ENCODE results near the gene APOL2.
"Not testable (repeated sequence)": the region's sequence is repeated elsewhere in the genome, so short reads cannot be mapped to it uniquely, and the experiment has no call there.

Gene APOL2

DNA sequence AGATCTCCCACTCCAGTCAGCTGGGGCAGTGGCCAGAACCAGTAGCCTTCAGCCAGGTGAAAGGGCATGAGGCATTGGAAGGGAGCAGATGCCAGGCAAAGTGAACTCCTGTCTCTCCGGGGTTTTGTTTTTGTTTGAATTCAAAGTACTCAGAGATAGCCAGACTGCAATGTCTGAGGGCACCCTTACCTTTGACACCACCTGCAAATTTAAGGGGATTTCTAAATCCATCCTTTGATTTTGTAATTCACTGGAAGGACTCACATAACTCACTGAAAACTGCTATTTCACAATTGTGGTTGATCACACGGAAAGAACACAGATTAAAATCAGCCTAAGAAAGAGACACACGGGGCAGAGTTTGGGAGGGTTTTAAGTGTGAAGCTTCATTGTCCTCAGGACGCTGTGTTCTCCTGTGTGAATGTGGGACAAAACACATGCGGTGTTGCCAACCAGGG is 23.9 kb upstream of the APOL2 start:
- DNase-seq (ENCODE audit: low spot score): not testable (repeated sequence)

DNA sequence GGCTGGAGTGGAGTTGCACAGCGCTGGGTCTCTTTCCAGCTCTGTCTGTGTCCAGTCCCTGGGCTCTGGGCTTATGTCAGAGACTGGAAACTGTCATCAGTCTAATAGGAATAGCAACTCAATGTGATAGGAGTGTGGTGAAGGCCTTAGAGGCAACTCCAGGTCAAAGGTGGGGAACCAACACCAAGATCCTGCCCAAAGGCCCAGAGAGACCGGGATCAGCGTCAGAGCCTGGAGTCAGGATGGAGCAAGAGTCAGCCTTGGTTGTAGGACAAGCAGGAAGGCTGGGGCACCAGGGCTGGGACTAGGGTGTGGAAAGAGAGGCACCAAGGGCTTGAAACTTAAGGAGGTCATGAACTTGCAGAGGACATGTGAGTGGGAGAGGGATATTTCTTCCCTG is 23.0 kb upstream of the APOL2 start:
- DNase-seq (ENCODE audit: low spot score): not testable (repeated sequence)

GRCh38 chr22:36261675-36262074 is 22.3 kb upstream of the APOL2 start:
- not testable (repeated sequence) for DNase-seq (ENCODE audit: low spot score)

GRCh38 chr22:36259615-36260300 is 20.4 kb upstream of the APOL2 start:
- DNase-seq (ENCODE audit: low spot score): no peak

DNA sequence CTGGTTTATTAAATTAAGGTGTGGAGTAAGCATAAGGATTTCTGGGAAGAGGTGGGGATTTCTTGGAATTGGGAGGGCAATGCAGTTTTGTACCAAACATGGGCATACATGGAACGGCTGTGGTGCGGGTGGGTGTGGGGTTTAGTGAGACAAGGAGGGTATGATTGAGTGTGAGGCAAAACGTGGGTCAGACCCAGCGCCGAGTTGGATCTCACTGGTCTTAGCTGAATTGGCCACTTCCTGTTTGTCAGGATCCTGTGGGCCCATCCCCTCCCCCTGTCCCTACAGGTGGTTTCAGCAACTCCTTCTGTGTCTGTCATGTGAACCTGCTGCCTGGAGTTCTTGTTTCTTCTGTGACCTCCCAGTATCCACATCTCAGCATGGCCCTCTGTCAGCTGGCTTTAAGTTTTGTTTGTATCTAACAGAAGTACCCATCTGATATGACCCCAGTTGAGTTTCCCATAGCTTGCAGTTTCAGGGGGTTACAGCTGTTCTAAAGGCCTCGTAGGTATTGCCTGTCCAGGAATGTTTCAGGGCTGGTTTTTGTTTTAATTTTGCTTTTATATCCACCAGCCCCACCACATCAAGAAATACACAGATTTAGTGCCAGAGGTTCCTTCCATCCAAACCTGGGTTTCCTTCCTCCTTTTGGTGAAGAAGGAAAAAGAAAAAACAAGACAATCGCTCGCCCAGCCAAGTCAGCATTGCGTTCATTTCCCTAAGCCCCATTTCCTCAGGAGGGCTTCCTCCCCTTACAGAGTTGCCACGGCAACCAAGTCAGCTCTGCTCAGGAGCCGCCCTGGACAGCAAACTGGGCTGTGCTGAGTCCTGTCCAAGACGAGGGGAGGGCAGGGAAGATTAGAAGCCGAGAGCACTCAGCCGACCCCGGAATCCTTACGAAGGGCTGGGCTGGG is 19.6 kb upstream of the APOL2 start:
- DNase-seq (ENCODE audit: low spot score): no peak

GRCh38 chr22:36257948-36258670 is 18.8 kb upstream of the APOL2 start:
- no peak for DNase-seq (ENCODE audit: low spot score)

DNA sequence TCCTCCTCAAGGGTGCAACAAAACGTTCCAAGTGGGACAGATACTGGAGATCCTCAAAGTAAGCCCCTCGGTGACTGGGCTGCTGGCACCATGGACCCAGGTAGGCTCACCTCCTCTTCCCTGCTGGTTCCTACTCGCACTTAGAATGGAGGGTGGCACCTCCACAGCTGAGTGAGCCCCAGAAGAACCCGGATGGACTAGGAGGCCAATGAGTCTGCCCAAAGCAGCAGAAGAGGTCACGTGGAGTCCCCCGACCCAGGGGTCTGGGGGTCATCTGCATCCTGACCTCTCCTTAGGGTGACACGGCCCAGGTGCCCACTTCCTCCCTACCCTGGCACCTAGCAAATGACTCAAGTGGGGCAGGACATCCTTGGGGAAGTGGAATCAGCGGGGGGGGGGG is 18.0 kb upstream of the APOL2 start:
- DNase-seq (ENCODE audit: low spot score): no peak

DNA sequence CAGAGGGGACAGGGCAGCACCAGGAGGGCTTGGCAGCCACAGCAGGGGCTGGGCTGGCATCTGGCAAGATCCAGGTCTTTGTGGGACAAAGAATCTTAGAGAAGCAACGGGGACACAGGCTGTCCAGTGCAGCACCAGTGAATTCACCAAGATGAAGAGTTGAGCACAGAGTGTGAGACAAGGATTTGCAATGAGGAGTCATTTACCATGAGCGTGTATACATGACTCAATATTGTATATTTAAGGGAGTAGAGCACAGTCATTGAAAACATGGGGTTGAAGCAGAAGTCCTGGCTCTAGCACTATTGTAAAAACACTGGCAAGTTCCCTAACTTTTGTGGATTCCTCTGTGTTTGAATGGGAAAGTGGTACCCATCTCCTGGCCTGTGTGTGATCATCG is 17.2 kb upstream of the APOL2 start:
- no peak for DNase-seq (ENCODE audit: low spot score)

GRCh38 chr22:36255572-36255971 is 16.2 kb upstream of the APOL2 start:
- not testable (repeated sequence) for DNase-seq (ENCODE audit: low spot score)

DNA sequence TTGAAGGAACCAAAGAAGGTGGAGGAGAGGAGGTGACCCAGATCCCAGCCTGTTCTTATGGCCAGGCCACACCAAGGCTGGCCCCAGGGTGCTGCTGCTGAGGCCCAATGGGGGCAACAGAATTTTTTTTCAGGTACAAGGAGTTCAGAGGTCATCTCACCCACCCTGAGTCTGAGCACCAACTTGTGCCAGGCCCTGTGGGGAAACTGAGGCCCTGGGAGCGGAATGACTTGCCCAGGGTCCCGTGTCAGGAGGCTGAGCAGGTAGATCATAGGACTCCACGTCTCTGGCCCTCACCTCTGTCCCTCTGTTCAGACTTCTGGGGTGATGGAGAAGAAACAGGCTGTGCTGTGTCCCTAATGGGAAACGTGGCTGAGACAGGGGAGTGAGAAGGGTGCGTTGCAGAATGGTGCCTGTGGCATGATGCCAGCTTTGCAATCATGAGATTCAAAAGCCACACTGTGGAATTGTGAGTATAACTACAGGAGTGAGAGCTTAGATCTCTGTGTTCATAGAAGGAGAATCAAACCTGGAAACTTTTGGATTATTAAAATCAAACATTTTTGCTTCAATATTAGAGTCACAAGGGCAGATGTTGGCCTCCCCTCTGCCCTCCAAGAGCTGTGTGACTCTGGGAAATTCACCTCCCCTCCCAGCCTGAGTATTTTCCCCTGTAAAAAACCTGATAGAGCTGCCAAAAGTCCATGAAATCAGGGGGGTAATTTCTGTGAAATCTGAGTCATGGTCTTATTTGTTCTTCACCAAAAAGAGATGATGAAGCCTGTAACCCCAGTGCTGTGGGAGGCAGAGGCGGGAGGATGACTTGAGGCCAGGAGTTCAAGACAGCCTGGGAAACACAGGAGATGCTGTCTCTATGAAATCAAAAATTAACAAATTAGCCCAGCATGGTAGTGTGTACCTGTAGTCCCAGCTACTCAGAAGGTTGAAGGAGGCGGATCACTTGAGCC is 14.5 kb upstream of the APOL2 start:
- no peak for DNase-seq (ENCODE audit: low spot score)

GRCh38 chr22:36252754-36253522 is 13.6 kb upstream of the APOL2 start, which contains the start of gene APOL1:
APOL1 (plus strand) TSS chr22:36253133; CDS start chr22:36254956, 1,823 bp downstream.
- no peak for DNase-seq (ENCODE audit: low spot score)

GRCh38 chr22:36251979-36252608 is 12.8 kb upstream of the APOL2 start:
- not testable (repeated sequence) for DNase-seq (ENCODE audit: low spot score)

DNA sequence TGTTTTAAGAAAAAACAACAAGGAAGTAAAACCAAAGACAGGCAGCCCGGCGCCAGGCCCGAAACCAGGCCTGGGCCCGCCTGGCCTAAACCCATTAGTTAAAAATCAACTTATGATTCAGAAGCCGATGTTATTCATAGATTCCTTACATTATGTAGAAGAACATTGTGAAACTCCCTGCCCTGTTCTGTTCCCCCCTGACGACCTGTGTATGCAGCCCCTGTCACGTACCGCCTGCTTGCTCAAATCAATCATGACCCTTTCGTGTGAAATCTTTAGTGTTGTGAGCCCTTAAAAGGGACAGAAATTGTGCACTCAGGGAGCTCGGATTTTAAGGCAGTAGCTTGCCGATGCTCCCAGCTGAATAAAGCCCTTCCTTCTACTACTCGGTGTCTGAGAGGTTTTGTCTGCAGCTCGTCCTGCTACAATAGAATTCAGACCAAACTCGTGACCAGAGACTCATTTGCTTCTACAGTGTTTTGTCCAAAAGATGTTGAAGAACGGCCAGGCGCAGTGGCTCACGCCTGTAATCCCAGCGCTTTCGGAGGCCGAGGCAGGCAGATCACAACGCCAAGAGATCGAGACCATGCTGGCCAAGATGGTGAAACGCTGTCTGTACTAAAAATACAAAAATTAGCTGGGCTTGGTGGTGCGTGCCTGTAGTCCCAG is 11.1 kb upstream of the APOL2 start:
- DNase-seq (ENCODE audit: low spot score): not testable (repeated sequence)

- DNase-seq (ENCODE audit: low spot score): no peak
Measured at GRCh38 chr22:36249160-36249559, 9.8 kb upstream of the APOL2 start.

DNA sequence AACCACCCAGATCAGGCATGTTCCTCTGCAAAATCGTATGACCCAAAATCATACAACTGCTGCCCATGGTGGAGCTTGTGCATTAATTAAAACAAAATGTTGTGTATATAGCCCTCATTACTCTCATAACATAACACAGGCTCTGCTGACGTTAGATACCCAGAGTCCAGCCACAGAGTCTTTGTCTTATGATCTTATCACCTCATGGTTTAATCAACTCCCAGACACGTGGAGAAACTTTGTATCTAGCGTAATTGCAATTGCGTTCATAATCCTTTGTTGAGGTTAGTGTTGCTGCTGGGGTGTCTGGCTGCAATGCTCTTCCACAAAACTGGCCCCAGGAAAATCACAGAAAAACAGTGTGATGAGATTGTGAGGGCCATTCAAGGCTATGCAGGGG is 8.6 kb upstream of the APOL2 start:
- no peak for DNase-seq (ENCODE audit: low spot score)

GRCh38 chr22:36246718-36247117 is 7.4 kb upstream of the APOL2 start:
- DNase-seq (ENCODE audit: low spot score): no peak

DNA sequence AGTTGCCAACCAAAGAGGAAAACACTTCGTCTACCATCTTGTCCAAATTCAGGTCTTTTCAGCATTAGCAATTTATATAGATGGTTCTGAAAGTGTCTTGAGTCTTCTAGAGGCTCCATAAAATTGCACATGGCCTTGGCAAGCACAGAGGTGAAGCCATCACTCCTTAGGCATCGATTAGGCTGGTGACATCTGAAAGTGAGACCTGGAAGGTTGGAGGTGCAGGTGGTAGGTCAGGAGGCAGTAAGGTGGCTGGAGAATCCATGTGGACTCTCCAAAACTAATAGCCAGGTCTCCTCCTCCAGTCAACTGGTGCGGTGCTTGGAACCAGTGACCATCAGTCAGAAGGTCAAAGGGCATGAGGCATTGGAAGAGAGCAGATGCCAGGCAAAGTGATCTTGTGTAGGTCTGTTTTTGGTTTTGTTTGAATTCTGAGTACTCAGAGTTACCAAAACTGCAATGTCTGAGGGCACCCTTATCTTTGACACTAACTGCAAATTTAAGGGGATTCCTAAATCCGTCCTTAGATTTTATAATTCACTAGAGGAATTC is 6.6 kb upstream of the APOL2 start:
- DNase-seq (ENCODE audit: low spot score): no peak

GRCh38 chr22:36244522-36245391 is 5.4 kb upstream of the APOL2 start:
- DNase-seq (ENCODE audit: low spot score): no peak
